ENCODE results near the gene BTLA.

BTLA gene

DNA sequence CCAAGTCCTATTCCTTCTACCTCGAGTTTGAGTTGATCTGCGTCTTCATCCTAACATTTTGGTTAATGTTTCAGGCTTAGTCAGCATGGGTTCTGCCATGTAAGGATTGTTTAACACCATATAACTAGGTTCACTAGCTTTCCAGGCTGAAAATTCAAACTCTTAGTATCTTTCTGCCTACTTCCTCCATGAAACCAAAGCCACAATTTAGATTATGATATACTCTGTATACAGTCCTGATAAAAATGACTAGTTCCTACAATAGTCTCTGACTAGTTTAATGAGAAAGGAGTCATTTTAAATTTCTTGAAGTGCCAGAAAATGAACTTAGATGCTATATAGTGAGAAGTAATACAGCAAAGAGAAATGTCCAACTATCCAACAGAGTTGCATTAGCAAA lies 6.6 kb upstream of the BTLA start:
- TF ChIP-seq, protein P1, sequence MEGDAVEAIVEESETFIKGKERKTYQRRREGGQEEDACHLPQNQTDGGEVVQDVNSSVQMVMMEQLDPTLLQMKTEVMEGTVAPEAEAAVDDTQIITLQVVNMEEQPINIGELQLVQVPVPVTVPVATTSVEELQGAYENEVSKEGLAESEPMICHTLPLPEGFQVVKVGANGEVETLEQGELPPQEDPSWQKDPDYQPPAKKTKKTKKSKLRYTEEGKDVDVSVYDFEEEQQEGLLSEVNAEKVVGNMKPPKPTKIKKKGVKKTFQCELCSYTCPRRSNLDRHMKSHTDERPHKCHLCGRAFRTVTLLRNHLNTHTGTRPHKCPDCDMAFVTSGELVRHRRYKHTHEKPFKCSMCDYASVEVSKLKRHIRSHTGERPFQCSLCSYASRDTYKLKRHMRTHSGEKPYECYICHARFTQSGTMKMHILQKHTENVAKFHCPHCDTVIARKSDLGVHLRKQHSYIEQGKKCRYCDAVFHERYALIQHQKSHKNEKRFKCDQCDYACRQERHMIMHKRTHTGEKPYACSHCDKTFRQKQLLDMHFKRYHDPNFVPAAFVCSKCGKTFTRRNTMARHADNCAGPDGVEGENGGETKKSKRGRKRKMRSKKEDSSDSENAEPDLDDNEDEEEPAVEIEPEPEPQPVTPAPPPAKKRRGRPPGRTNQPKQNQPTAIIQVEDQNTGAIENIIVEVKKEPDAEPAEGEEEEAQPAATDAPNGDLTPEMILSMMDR (IDR thresholded peaks at IDR 0.05; ENCODE audit: low read depth, low read length) = no peak
- no peak overlapping the region for H3K27ac ChIP-seq
- H3K9me3 ChIP-seq (ENCODE audit: severe bottlenecking) = no peaks in the 10 kb centered on the region
- no peak for DNase-seq
- no peak overlapping the region for H3K4me3 ChIP-seq (ENCODE audit: low read depth, low read length)
- no peaks in the 10 kb centered on the region for H3K36me3 ChIP-seq
- no peaks in the 10 kb centered on the region for H3K27me3 ChIP-seq (ENCODE audit: insufficient read depth, low read depth, severe bottlenecking)

DNA sequence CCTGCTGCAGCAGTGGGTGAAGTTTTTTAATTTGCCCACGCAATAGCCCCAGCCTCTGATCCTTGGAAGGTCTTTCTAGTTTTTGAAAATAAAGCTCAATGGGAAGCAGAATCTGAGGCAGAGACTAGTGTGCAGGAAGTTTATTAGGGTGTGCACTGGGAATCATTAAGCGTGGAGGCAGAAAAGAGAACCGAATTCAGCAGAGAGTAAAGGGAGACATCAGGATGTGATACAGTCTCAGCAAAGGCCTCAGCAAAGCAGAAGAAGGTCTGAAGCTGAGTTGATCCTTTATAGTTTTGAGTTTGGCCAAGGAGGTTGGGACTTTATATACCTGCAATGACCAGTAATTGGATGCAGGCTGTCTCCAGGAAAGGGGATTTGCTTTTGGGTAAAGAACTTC lies 4.9 kb upstream of the BTLA start:
- TF ChIP-seq, protein P1 (IDR thresholded peaks at IDR 0.05; ENCODE audit: low read depth, low read length) = no peak
- DNase-seq = no peak
- H3K27ac ChIP-seq = no peak overlapping the region
- no peaks in the 10 kb centered on the region for H3K9me3 ChIP-seq (ENCODE audit: severe bottlenecking)
- H3K27me3 ChIP-seq (ENCODE audit: insufficient read depth, low read depth, severe bottlenecking) = no peaks in the 10 kb centered on the region
- no peak overlapping the region for H3K4me3 ChIP-seq (ENCODE audit: low read depth, low read length)
- H3K36me3 ChIP-seq = no peaks in the 10 kb centered on the region

DNA sequence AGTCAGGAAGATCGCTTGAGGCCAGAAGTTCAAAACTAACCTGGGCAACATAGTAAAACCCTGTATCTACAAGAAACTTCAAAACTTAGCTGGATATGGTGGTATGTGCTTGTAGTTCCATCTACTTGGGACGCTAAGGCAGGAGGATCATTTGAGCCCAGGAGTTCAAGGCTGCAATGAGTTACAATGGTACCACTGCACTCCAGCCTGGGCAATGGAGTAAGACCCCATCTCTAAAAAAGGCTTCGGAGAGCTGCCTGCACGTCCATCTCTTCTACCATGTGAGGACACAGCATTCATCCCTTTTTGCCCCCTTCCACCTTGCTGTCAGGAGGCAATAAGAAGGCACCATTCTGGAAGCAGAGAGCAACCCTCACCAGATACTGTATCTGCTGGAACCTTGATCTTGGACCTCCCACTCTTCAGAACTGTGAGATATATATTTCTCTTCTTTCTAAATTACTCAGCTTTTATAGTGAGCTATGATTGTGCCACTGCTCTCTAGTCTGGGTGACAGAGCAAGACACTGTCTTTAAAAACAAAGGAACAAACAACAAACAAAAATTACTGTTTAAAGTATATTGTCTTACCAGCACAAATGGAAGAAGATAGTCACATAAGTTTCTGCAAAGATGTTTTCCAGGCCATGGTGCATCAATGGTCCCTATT lies 4.2 kb upstream of the BTLA start:
- no peaks in the 10 kb centered on the region for H3K9me3 ChIP-seq (ENCODE audit: severe bottlenecking)
- TF ChIP-seq, protein P1 (IDR thresholded peaks at IDR 0.05; ENCODE audit: low read depth, low read length) = no peak
- no peak overlapping the region for H3K27ac ChIP-seq
- no peak overlapping the region for H3K4me3 ChIP-seq (ENCODE audit: low read depth, low read length)
- no peaks in the 10 kb centered on the region for H3K36me3 ChIP-seq
- no peaks in the 10 kb centered on the region for H3K27me3 ChIP-seq (ENCODE audit: insufficient read depth, low read depth, severe bottlenecking)
- no peak for DNase-seq

DNA sequence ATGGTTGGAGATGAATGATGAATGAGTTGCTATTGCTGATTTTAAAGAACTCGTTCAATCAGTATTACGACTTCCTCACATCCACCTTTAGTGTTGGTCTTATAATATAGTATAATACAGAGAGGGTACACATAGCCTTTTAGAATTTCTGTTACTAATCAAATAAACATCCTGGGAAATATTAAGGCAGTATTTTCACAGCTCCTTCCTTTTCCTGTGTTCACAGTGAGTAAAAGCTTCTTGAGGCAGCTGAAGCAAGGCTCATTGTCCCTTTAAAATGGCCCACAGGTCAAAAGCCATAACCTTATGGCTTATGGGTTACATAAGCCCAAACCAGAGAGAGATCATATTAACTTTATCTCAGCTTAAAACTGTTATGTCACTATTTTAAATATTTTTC lies 1.3 kb upstream of the BTLA start:
- Histone ChIP-seq H3K27ac (no peak overlapping the region), H3K27me3 (ENCODE audit: insufficient read depth, low read depth, severe bottlenecking) (no peaks in the 10 kb centered on the region)
- TF ChIP-seq, protein P1 (IDR thresholded peaks at IDR 0.05; ENCODE audit: low read depth, low read length) = no peak

DNA sequence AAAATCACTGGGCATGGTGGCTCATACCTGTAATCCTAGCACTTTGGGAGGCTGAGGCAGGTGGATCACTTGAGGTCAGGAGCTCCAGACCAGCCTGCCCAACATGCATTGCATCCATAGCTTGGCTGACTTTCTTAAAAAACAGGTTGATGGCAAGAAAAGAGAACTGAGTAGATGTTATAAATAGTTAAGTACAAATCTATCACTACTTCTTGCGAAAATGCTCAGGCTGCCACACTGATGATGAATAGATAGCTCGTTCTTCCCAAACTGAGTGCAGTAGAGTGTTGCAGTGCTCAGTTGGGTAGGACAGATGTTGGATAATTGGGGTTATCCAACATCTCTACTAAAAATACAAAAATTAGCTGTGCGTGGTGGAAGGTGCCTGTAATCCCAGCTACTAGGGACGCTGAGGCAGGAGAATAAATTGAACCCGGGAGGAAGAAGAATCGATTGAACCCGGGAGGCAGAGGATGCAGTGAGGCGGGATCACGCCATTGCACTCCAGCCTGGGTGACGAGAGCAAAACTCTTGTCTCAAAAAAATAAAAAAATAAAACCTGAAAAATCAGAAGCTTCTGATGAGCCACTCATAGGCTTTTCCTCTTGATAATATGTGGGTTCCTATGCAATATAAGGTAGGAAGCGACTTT lies 1.2 kb downstream of the BTLA start:
- TF ChIP-seq, protein P1 (IDR thresholded peaks at IDR 0.05; ENCODE audit: low read depth, low read length) = no peak
- Histone ChIP-seq H3K27ac (no peak overlapping the region), H3K36me3 (no peaks in the 10 kb centered on the region), H3K4me3 (ENCODE audit: low read depth, low read length) (no peak overlapping the region), H3K27me3 (ENCODE audit: insufficient read depth, low read depth, severe bottlenecking) (no peaks in the 10 kb centered on the region), H3K9me3 (ENCODE audit: severe bottlenecking) (no peaks in the 10 kb centered on the region)
- DNase-seq = no peak

More for the DNA sequence above, 1.3 kb upstream of the BTLA start:
- no peak for DNase-seq
- H3K4me3 ChIP-seq (ENCODE audit: low read depth, low read length) = no peak overlapping the region
- H3K36me3 ChIP-seq = no peaks in the 10 kb centered on the region
- H3K9me3 ChIP-seq (ENCODE audit: severe bottlenecking) = no peaks in the 10 kb centered on the region
